ENCODE data around the gene PELO. TPM values are rescaled to one million over a fixed set of nuclear protein-coding genes. Genes with fewer than 3 reads are reported as not detected.

PELO gene
- polyA plus RNA-seq, 2 of the 4 experiments (the other 2 are of a cell fraction), result 15.6 to 20.1 TPM

DNA sequence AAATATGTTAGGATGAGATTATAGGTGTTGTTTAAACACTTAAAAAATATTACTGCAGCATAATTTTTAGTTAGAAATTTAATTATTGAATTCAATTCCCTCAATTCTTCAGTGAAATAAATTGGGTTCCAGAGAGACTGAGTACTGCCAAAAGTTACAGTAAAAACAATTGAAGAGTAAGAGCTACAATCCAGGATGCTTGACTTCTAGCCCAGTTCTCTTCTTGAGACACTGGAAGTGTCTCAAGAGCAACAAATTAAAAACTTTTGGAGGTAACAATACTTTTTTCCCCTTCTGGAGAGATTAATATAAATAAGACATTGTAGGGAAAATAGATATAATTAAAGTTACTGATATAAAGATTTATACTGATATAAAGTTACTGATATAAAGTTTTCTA is 8.3 kb downstream of the PELO start:
- Histone ChIP-seq H3K9me3 (no peaks in the 10 kb centered on the region), H3K27ac (no peak overlapping the region), H3K4me3 (no peak overlapping the region), H3K4me2 (no peak overlapping the region), H3K4me1 (peaks cover 15% of the 10 kb centered on the region; the same call in 2 of the 3 replicates)
- ChIA-PET CTCF (interaction anchor here (1.4 kb wide), 1 partner anchor 8 kb away, joined by 5 read pairs; the partner anchor contains the start of genes ITGA1 and PELO), POLR2A (no interaction called here)
- ATAC-seq (no peak), DNase-seq (ENCODE audit: low read depth in 1 of 2, low spot score in 1 of 2) (no peak), FAIRE-seq (no peak)
- TF ChIP-seq FOSL2 (IDR thresholded peaks at IDR 0.05) (no peak), FOSL2 (CRISPR knock-in tag; IDR thresholded peaks at IDR 0.05) (no peak), RCOR1 (IDR thresholded peaks at IDR 0.05; ENCODE audit: low read depth, low read length) (no peak), CHD4 (IDR thresholded peaks at IDR 0.05; ENCODE audit: borderline replicate concordance) (no peak), KDM5A (IDR thresholded peaks at IDR 0.05) (no peak), KDM1A (IDR thresholded peaks at IDR 0.05; ENCODE audit: low read depth) (no peak), JUN (IDR thresholded peaks at IDR 0.05) (no peak), ZC3H11A (IDR thresholded peaks at IDR 0.05) (no peak), MYC (IDR thresholded peaks at IDR 0.05; ENCODE audit: borderline replicate concordance, low read length) (no peak), TFCP2L1 (CRISPR knock-in tag; IDR thresholded peaks at IDR 0.05) (no peak), HOXB13 (CRISPR knock-in tag; IDR thresholded peaks at IDR 0.05; ENCODE audit: low read depth) (no peak), EHF (CRISPR knock-in tag; IDR thresholded peaks at IDR 0.05) (no peak), ZSCAN20 (CRISPR knock-in tag; IDR thresholded peaks at IDR 0.05) (no peak), ESRRA (IDR thresholded peaks at IDR 0.05; ENCODE audit: borderline replicate concordance, low read length) (no peak)
- TF ChIP-seq, protein P1, sequence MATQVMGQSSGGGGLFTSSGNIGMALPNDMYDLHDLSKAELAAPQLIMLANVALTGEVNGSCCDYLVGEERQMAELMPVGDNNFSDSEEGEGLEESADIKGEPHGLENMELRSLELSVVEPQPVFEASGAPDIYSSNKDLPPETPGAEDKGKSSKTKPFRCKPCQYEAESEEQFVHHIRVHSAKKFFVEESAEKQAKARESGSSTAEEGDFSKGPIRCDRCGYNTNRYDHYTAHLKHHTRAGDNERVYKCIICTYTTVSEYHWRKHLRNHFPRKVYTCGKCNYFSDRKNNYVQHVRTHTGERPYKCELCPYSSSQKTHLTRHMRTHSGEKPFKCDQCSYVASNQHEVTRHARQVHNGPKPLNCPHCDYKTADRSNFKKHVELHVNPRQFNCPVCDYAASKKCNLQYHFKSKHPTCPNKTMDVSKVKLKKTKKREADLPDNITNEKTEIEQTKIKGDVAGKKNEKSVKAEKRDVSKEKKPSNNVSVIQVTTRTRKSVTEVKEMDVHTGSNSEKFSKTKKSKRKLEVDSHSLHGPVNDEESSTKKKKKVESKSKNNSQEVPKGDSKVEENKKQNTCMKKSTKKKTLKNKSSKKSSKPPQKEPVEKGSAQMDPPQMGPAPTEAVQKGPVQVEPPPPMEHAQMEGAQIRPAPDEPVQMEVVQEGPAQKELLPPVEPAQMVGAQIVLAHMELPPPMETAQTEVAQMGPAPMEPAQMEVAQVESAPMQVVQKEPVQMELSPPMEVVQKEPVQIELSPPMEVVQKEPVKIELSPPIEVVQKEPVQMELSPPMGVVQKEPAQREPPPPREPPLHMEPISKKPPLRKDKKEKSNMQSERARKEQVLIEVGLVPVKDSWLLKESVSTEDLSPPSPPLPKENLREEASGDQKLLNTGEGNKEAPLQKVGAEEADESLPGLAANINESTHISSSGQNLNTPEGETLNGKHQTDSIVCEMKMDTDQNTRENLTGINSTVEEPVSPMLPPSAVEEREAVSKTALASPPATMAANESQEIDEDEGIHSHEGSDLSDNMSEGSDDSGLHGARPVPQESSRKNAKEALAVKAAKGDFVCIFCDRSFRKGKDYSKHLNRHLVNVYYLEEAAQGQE (IDR thresholded peaks at IDR 0.05), result no peak

DNA sequence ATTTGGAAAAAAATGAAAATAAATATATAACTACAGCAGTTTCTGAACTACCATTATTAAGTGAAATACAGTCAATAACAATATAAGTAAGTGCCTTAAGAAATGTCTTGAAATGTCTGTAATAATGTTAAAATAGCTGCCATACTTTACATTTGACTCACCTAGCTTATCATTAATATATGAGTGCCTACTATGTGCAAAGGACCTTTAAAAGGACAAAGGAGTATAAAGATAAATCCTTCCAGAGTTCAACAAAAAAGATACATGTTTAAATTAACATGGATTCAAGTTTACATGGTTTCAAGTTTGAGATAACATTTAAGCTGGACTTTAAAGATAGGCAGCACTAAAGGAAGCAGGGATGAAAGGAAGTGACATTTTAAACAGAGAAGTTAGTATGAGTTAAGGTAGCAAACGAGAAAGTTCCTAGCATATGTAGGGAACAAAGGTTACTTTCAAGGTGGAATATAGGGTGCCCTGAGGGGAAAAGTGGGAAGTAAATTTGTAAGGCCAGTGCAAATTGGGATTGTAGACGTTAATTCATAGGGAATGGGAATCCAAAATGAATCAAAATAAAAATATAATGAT is 8.9 kb downstream of the PELO start:
- H3K4me1 ChIP-seq, result peaks cover 15% of the 10 kb centered on the region; the same call in 2 of the 3 replicates
- no peak overlapping the region for H3K4me3 ChIP-seq
- ATAC-seq (no peak), DNase-seq (ENCODE audit: low read depth in 1 of 2, low spot score in 1 of 2) (no peak), FAIRE-seq (no peak)
- no peak overlapping the region for H3K4me2 ChIP-seq
- no peaks in the 10 kb centered on the region for H3K9me3 ChIP-seq
- TF ChIP-seq FOSB (CRISPR knock-in tag; IDR thresholded peaks at IDR 0.05), result no peak
- no peak for TF ChIP-seq NPAS2 (CRISPR knock-in tag; IDR thresholded peaks at IDR 0.05; ENCODE audit: borderline replicate concordance)
- no peak for TF ChIP-seq KDM1A (IDR thresholded peaks at IDR 0.05; ENCODE audit: low read depth)
- no peak for TF ChIP-seq HOXB5 (CRISPR knock-in tag; IDR thresholded peaks at IDR 0.05)
- no peak for TF ChIP-seq GATA3 (IDR thresholded peaks at IDR 0.05; ENCODE audit: borderline replicate concordance)
- TF ChIP-seq RCOR1 (IDR thresholded peaks at IDR 0.05; ENCODE audit: low read depth, low read length), result no peak
- no peak for TF ChIP-seq ZFP36 (IDR thresholded peaks at IDR 0.05; ENCODE audit: borderline replicate concordance, partially characterized antibody)
- TF ChIP-seq FOSL2 (IDR thresholded peaks at IDR 0.05), result no peak
- no peak for TF ChIP-seq FOSL2 (CRISPR knock-in tag; IDR thresholded peaks at IDR 0.05)
- TF ChIP-seq KDM5A (IDR thresholded peaks at IDR 0.05), result no peak
- no peak for TF ChIP-seq CHD4 (IDR thresholded peaks at IDR 0.05; ENCODE audit: borderline replicate concordance)
- no peak for TF ChIP-seq NR3C1 (IDR thresholded peaks at IDR 0.05)
- TF ChIP-seq, protein P2, sequence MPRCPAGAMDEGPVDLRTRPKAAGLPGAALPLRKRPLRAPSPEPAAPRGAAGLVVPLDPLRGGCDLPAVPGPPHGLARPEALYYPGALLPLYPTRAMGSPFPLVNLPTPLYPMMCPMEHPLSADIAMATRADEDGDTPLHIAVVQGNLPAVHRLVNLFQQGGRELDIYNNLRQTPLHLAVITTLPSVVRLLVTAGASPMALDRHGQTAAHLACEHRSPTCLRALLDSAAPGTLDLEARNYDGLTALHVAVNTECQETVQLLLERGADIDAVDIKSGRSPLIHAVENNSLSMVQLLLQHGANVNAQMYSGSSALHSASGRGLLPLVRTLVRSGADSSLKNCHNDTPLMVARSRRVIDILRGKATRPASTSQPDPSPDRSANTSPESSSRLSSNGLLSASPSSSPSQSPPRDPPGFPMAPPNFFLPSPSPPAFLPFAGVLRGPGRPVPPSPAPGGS (IDR thresholded peaks at IDR 0.05), result no peak
- TF ChIP-seq POLR2AphosphoS2 (conservative IDR thresholded peaks at IDR 0.05; ENCODE audit: low read length), result no peak
- ChIA-PET CTCF (interaction anchor here (1.4 kb wide), 1 partner anchor 9 kb away, joined by 5 read pairs; the partner anchor contains the start of genes ITGA1 and PELO), POLR2A (no interaction called here)
- no peak overlapping the region for H3K27ac ChIP-seq
- WGBS (ENCODE audit: missing lambda C conversion rate), result 62% methylated on average over 2 of the region's 2 CpGs
